T-helper 1 cell (primary cell): ENCODE measurements around the gene IARS1.
A peak's percentile ranks its signal among the peaks of the same experiment; 100 is the strongest.

Experiments used
- DNase-seq, 5 donors: peaks; one replicate each; pipeline ENCODE4 v3.0.0-alpha.2; 2012 to 2020

IARS1 gene

GRCh38 chr9:92295240-92295790, 1.8 kb upstream of the IARS1 start:
- DNase-seq = no peak

- DNase-seq = peak in 1 of 5 donors; percentile 27
These were observed 790 bp upstream of the IARS1 start for GRCh38 chr9:92294297-92294676.

- DNase-seq = no peak
These were observed 482 bp downstream of the IARS1 start for GRCh38 chr9:92293075-92293354.

- peak in 1 of 5 donors; percentile 10 for DNase-seq
These were observed 991 bp downstream of the IARS1 start for GRCh38 chr9:92292338-92293074.

GRCh38 chr9:92291577-92291976, 1.9 kb downstream of the IARS1 start:
- no peak for DNase-seq

- no peak for DNase-seq
These were observed 2.6 kb downstream of the IARS1 start for GRCh38 chr9:92290785-92291429.

GRCh38 chr9:92289708-92290390, 3.6 kb downstream of the IARS1 start:
- no peak for DNase-seq

GRCh38 chr9:92279302-92279701, 14.2 kb downstream of the IARS1 start:
- DNase-seq = no peak

GRCh38 chr9:92278110-92278509, 15.4 kb downstream of the IARS1 start:
- no peak for DNase-seq

GRCh38 chr9:92276331-92277032, 17.0 kb downstream of the IARS1 start:
- peak in 1 of 5 donors; percentile 20 for DNase-seq

- DNase-seq = no peak
These were observed 18.0 kb downstream of the IARS1 start for GRCh38 chr9:92275541-92275940.

- DNase-seq = no peak
These were observed 23.0 kb downstream of the IARS1 start for GRCh38 chr9:92270511-92270910.

GRCh38 chr9:92266486-92266885, 27.0 kb downstream of the IARS1 start:
- no peak for DNase-seq

- no peak for DNase-seq
These were observed 28.3 kb downstream of the IARS1 start for GRCh38 chr9:92265154-92265553.

GRCh38 chr9:92263131-92263530, 30.4 kb downstream of the IARS1 start:
- DNase-seq = no peak

GRCh38 chr9:92257327-92257726, 36.2 kb downstream of the IARS1 start:
- DNase-seq = no peak

GRCh38 chr9:92254381-92255337, 38.8 kb downstream of the IARS1 start:
- DNase-seq = no peak

- DNase-seq = no peak
These were observed 39.8 kb downstream of the IARS1 start for GRCh38 chr9:92253656-92254055.

- DNase-seq = no peak
These were observed 45.5 kb downstream of the IARS1 start for GRCh38 chr9:92247981-92248380.

- DNase-seq = no peak
These were observed 46.2 kb downstream of the IARS1 start for GRCh38 chr9:92247296-92247695.

- DNase-seq = no peak
These were observed 48.3 kb downstream of the IARS1 start for GRCh38 chr9:92245005-92245797.
